Right cardiac atrium (tissue), 5 donors: ENCODE measurements around the gene TUFM. TPM values are rescaled to one million over a fixed set of nuclear protein-coding genes. Genes with fewer than 3 reads are reported as not detected.
"Not testable (repeated sequence)": the region's sequence is repeated elsewhere in the genome, so short reads cannot be mapped to it uniquely, and the experiment has no call there.

Experiments
- ATAC-seq, 2 donors: fragments of 200-7000 bp; cut with Tn5 transposase; one replicate each; pipeline versions ENCODE4 v1.8.0 to v1.9.1; 2020; ENCODE audit warnings: moderate library complexity in 2 of 2, mild to moderate bottlenecking in 1 of 2
- DNase-seq, 3 donors: peaks; one replicate each; pipeline ENCODE4 v3.0.0-alpha.2; 2020
- H3K27ac ChIP-seq: one replicate; pipeline ENCODE4 v1.5.1; 2013; ENCODE audit warnings: mild to moderate bottlenecking, low read length, control low read depth, moderate library complexity
- H3K27me3 ChIP-seq: one replicate; pipeline ENCODE4 v1.6.1; 2013; ENCODE audit not compliant: control insufficient read depth, insufficient read depth
- H3K4me1 ChIP-seq: one replicate; pipeline ENCODE4 v1.6.1; 2013; ENCODE audit warnings: low read length; ENCODE audit not compliant: control insufficient read depth, insufficient read depth
- H3K4me3 ChIP-seq: one replicate; pipeline ENCODE4 v1.5.1; 2013; ENCODE audit warnings: low read length, control low read depth
- H3K9me3 ChIP-seq: one replicate; pipeline ENCODE4 v1.6.1; 2013; ENCODE audit warnings: low read length; ENCODE audit not compliant: control insufficient read depth
- WGBS: extraction: QIAGEN DNeasy Blood & Tissue Kit; methylation state at CpG from one replicate; pipeline ENCODE4 v1.1.7; 2013; 5-methylcytosine and 5-hydroxymethylcytosine counted together
- intact Hi-C, 4 donors: fragments of 100-400 bp; cut with DNase I; formaldehyde crosslinking; loops; one replicate each; pipeline versions ENCODE4 v1.11.0 to v1.14.0; 2022 to 2023
- long read RNA-seq, 4 donors: library from polyadenylated mRNA; unstranded; transcript quantifications; one replicate each; pipeline ENCODE4 v2.0.0, GENCODE V29; 2020 to 2021
- polyA plus RNA-seq: library from polyadenylated mRNA; stranded (reverse); fragments of 200-250 nt; gene quantifications from one replicate; pipeline ENCODE4 v1.2.3, GENCODE V29; 2013
- total RNA-seq, 4 donors: library from RNA; stranded (reverse); fragmentation: NEBNext Ultra II Directional; extraction: Animal tissue kit (Norgen Biotek cat#: 25700); gene quantifications; one replicate each; pipeline ENCODE4 v1.2.1, GENCODE V29; 2021
- donor health status: healthy with polysubstance abuse.
- donor health status: DM: no; HTN: yes; CAD: no.
- donor health status: DM: no; HTN: no; CAD: no.
- donor health status: DM: no; HTN: yes; CAD: no; lungs with severe emphysema.
- donor health status: DM: yes; HTN: yes; CAD: no.

TUFM gene
- 100 to 1,000 TPM; 160 to 188 (median 173) TPM for total RNA-seq
- 227 TPM for polyA plus RNA-seq
- long read RNA-seq, donor 1, transcript TUFM-201 (10 exons, 2,071 nt) = major isoform, 561 of 626 reads
- long read RNA-seq, donor 1, partial matches to known transcripts = 54 of 626 reads
- long read RNA-seq, donor 1, other reads (novel, unspliced or antisense) = 9 of 626 reads
- long read RNA-seq, donor 2, transcript TUFM-201 (10 exons, 2,071 nt) = major isoform, 364 of 399 reads
- long read RNA-seq, donor 2, partial matches to known transcripts = 20 of 399 reads
- long read RNA-seq, donor 2, other reads (novel, unspliced or antisense) = 13 of 399 reads
- long read RNA-seq, donor 3, transcript TUFM-201 (10 exons, 2,071 nt) = major isoform, 1,686 of 1,819 reads
- long read RNA-seq, donor 3, partial matches to known transcripts = 62 of 1,819 reads
- long read RNA-seq, donor 3, other reads (novel, unspliced or antisense) = 71 of 1,819 reads
- long read RNA-seq, donor 4, transcript TUFM-201 (10 exons, 2,071 nt) = major isoform, 338 of 367 reads
- long read RNA-seq, donor 4, partial matches to known transcripts = 12 of 367 reads
- long read RNA-seq, donor 4, other reads (novel, unspliced or antisense) = 17 of 367 reads

GRCh38 chr16:28846080-28846932 lies at the start of gene TUFM:
Gene TUFM (minus strand): TSS chr16:28846348. CDS start chr16:28846269, 79 bp downstream.
- peak; percentile 97 for ATAC-seq

GRCh38 chr16:28895609-28896008 lies 49.5 kb upstream of the TUFM start:
- Histone ChIP-seq H3K27me3 (no peaks in the 10 kb centered on the region), H3K4me3 (no peak overlapping the region), H3K4me1 (no peaks in the 10 kb centered on the region), H3K9me3 (no peaks in the 10 kb centered on the region), H3K27ac (no peak overlapping the region)
- ATAC-seq = no peak
- intact Hi-C loops = no loop called here
- DNase-seq = peak in 1 of 3 donors; percentile 17
- WGBS = 93% methylated on average over 4 of the region's 4 CpGs

More at GRCh38 chr16:28846080-28846932, at the start of gene TUFM:
- Histone ChIP-seq H3K27ac (peak within 1 kb of the TSS; percentile 85), H3K9me3 (no peaks in the 10 kb centered on the region), H3K27me3 (no peaks in the 10 kb centered on the region), H3K4me1 (peaks cover 3% of the 10 kb centered on the region), H3K4me3 (peak within 1 kb of the TSS; percentile 75)
- under 1% methylated on average over 73 of the region's 73 CpGs for WGBS
- intact Hi-C loops = no loop called here
- DNase-seq = peak; percentile 98 to 99 (median 99)

- no peak for ATAC-seq
- Histone ChIP-seq H3K9me3 (no peaks in the 10 kb centered on the region), H3K4me3 (no peak overlapping the region), H3K27me3 (no peaks in the 10 kb centered on the region), H3K27ac (no peak overlapping the region), H3K4me1 (no peaks in the 10 kb centered on the region)
- WGBS = 90% methylated on average over 4 of the region's 4 CpGs
- DNase-seq = peak in 1 of 3 donors; percentile 4
- intact Hi-C loops = no loop called here
Observed at GRCh38 chr16:28893291-28893690, 47.1 kb upstream of the TUFM start.

- Histone ChIP-seq H3K4me3 (no peak overlapping the region), H3K4me1 (no peaks in the 10 kb centered on the region), H3K27ac (no peak overlapping the region), H3K9me3 (no peaks in the 10 kb centered on the region), H3K27me3 (no peaks in the 10 kb centered on the region)
- ATAC-seq (no peak), DNase-seq (no peak)
- WGBS = 66% methylated on average over 14 of the region's 14 CpGs
- intact Hi-C loops = no loop called here
Observed at GRCh38 chr16:28891964-28892890, 46.1 kb upstream of the TUFM start.

GRCh38 chr16:28890355-28890754 lies 44.2 kb upstream of the TUFM start:
- ATAC-seq, DNase-seq, H3K27me3 ChIP-seq, H3K27ac ChIP-seq, H3K9me3 ChIP-seq, H3K4me3 ChIP-seq, H3K4me1 ChIP-seq, intact Hi-C loops: not testable (repeated sequence)
- WGBS = 96% methylated on average over 5 of the region's 5 CpGs

- DNase-seq (no peak), ATAC-seq (no peak)
- H3K4me1 ChIP-seq = no peaks in the 10 kb centered on the region
- H3K9me3 ChIP-seq = no peaks in the 10 kb centered on the region
- intact Hi-C loops = no loop called here
- H3K27ac ChIP-seq = no peak overlapping the region
- H3K4me3 ChIP-seq = no peak overlapping the region
- WGBS = 54% methylated on average over 10 of the region's 10 CpGs
- no peaks in the 10 kb centered on the region for H3K27me3 ChIP-seq
Observed at GRCh38 chr16:28886945-28887344, 40.8 kb upstream of the TUFM start.

- Histone ChIP-seq H3K4me3 (no peak overlapping the region), H3K4me1 (peaks cover 3% of the 10 kb centered on the region), H3K27ac (no peak overlapping the region), H3K27me3 (no peaks in the 10 kb centered on the region), H3K9me3 (no peaks in the 10 kb centered on the region)
- intact Hi-C loops = loop anchor here in 1 of 4 donors (5.0 kb wide), 1 partner anchor 43 kb away; the partner anchor contains the start of gene RABEP2
- ATAC-seq (no peak), DNase-seq (no peak)
- 92% methylated on average over 6 of the region's 6 CpGs for WGBS
Observed at GRCh38 chr16:28884045-28884444, 37.9 kb upstream of the TUFM start.

GRCh38 chr16:28883221-28883996 lies 37.3 kb upstream of the TUFM start:
- no peak overlapping the region for H3K4me3 ChIP-seq
- intact Hi-C loops = loop anchor here in 1 of 4 donors (5.0 kb wide), 1 partner anchor 44 kb away; the partner anchor contains the start of gene RABEP2
- H3K27me3 ChIP-seq = no peaks in the 10 kb centered on the region
- ATAC-seq = no peak
- no peaks in the 10 kb centered on the region for H3K9me3 ChIP-seq
- 58% methylated on average over 25 of the region's 25 CpGs for WGBS
- H3K27ac ChIP-seq = no peak overlapping the region
- peaks cover 3% of the 10 kb centered on the region for H3K4me1 ChIP-seq
- DNase-seq = peak in 1 of 3 donors; percentile 39

- no peaks in the 10 kb centered on the region for H3K27me3 ChIP-seq
- WGBS = 44% methylated on average over 24 of the region's 24 CpGs
- H3K4me1 ChIP-seq = peaks cover 3% of the 10 kb centered on the region
- ATAC-seq = no peak
- peak in 1 of 3 donors; percentile 52 for DNase-seq
- intact Hi-C loops = loop anchor here in 1 of 4 donors (5.0 kb wide), 1 partner anchor 45 kb away; the partner anchor contains the start of gene RABEP2
- H3K27ac ChIP-seq = no peak overlapping the region
- no peaks in the 10 kb centered on the region for H3K9me3 ChIP-seq
- no peak overlapping the region for H3K4me3 ChIP-seq
Observed at GRCh38 chr16:28882551-28883160, 36.5 kb upstream of the TUFM start.
